Heart left ventricle (tissue), 16 donors: Measurements from ENCODE around the gene CFAP45. TPM values are rescaled to one million over a fixed set of nuclear protein-coding genes. Genes with fewer than 3 reads are reported as not detected.

Source experiments
- ATAC-seq, 4 donors: fragments of 200-7000 bp; cut with Tn5 transposase; one replicate each; pipeline ENCODE4 v1.9.1; 2020 to 2022; ENCODE audit warnings: moderate library complexity in 4 of 4, mild to moderate bottlenecking in 3 of 4, moderate number of reproducible peaks in 1 of 4
- DNase-seq, 5 donors: peaks; one replicate each; pipeline ENCODE4 v3.0.0-alpha.2; 2020
- H3K27ac ChIP-seq, 12 donors: fragments of 200-600 bp; sonication (generic) in 4 of 12; one replicate each; pipeline versions ENCODE4 v1.5.0 to v1.8.0; 2016 to 2022; ENCODE audit warnings: mild to moderate bottlenecking in 2 of 12
- H3K27me3 ChIP-seq, 9 donors: fragments of 200-600 bp; sonication (generic) in 2 of 9; one replicate each; pipeline versions ENCODE4 v1.5.1 to v1.8.0; 2016 to 2022; ENCODE audit warnings: mild to moderate bottlenecking in 3 of 9
- H3K36me3 ChIP-seq, 9 donors: fragments of 200-600 bp; sonication (generic) in 2 of 9; one replicate each; pipeline versions ENCODE4 v1.5.0 to v1.8.0; 2018 to 2022; ENCODE audit warnings: mild to moderate bottlenecking in 2 of 9
- H3K4me1 ChIP-seq, 12 donors: fragments of 200-600 bp; sonication (generic) in 4 of 12; one replicate each; pipeline versions ENCODE4 v1.5.0 to v1.8.0; 2016 to 2022; ENCODE audit warnings: mild to moderate bottlenecking in 3 of 12
- H3K4me3 ChIP-seq, 12 donors: fragments of 200-600 bp; sonication (generic) in 4 of 12; one replicate each; pipeline versions ENCODE4 v1.5.0 to v1.8.0; 2017 to 2022; ENCODE audit warnings: mild to moderate bottlenecking in 9 of 12, moderate library complexity in 4 of 12
- H3K9me3 ChIP-seq, 12 donors: fragments of 200-600 bp; sonication (generic) in 4 of 12; one replicate each; pipeline versions ENCODE4 v1.5.0 to v1.8.0; 2016 to 2022; ENCODE audit warnings: mild to moderate bottlenecking in 1 of 12
- CTCF ChIP-seq, 12 donors: fragments of 200-600 bp; sonication (generic) in 4 of 12; IDR thresholded peaks; one replicate each; pipeline versions ENCODE4 v1.5.0 to v1.8.0; 2018 to 2022; ENCODE audit warnings: antibody characterized with exemption in 12 of 12, mild to moderate bottlenecking in 5 of 12
- POLR2A ChIP-seq, 2 donors: fragments of 450-650 bp; IDR thresholded peaks; one replicate each; pipeline ENCODE4 v1.6.1; 2017; ENCODE audit warnings: antibody characterized with exemption in 2 of 2, mild to moderate bottlenecking in 2 of 2, moderate library complexity in 2 of 2
- WGBS, 4 donors: extraction: QIAGEN DNeasy Blood & Tissue Kit in 2 of 4; methylation state at CpG; one replicate each; pipeline versions ENCODE4 v1.1.5 to v1.1.7; 2013 to 2018; 5-methylcytosine and 5-hydroxymethylcytosine counted together
- intact Hi-C, 10 donors: fragments of 100-400 bp; cut with DNase I; formaldehyde crosslinking; loops; one replicate each; pipeline versions ENCODE4 v1.11.1 to v1.14.2; 2022
- polyA plus RNA-seq, 2 donors: library from polyadenylated mRNA; stranded (reverse); fragments of 200-250 nt; gene quantifications; one replicate each; pipeline ENCODE4 v1.2.3, GENCODE V29; 2013
- total RNA-seq, 9 donors: library from RNA; depleted of rRNA in 2 of 9; stranded (reverse); fragments of >200 nt in 2 of 9; fragmentation: NEBNext Ultra II Directional in 3 of 9; extraction: Animal tissue kit (Norgen Biotek cat#: 25700) in 3 of 9; gene quantifications; one replicate each; pipeline versions ENCODE4 v1.1.0 to v1.2.4, GENCODE V29; 2016 to 2023
- donor health status: ischemic (EF 13 %, LVEDD 7.1; RV severe dilation, severe dysfunction).
- donor health status: healthy with polysubstance abuse.
- donor health status: DM: no; HTN: yes; CAD: no.
- donor health status: DM: no; HTN: no; CAD: no.
- donor health status: ischemic (EF 25% LVEDD 6.9; RV normal size, moderate dysfunction).
- donor health status: ischemic (EF 25% LVEDD 5.7; RV mildly dilated, moderate dysfunction).
- donor health status: healthy.
- donor health status: DM: yes; HTN: yes; CAD: no.
- donor health status: ischemic (EF 35%, LVEDD 5.7; RV mildly dilated, moderate dysfunction).
- donor health status: nonischemic (EF 11% LVEDD 7.7; RV severe dilation, severe dysfunction).
- donor health status: DM: yes; HTN: yes; CAD: no.
- donor health status: PGD.
- donor health status: ischemic (EF 29% LVEDD 5.4; RV normal size, mild dysfunction).
- donor health status: nonischemic (EF 23%, LVEDD 6.1; RV moderate dilation, normal function).

The CFAP45 gene
- total and polyA plus RNA-seq, 11 donors = 0.29 to 1.8 (median 0.62) TPM; not detected in 2

GRCh38 chr1:159920651-159921050 lies 20.7 kb upstream of the CFAP45 start:
- Histone ChIP-seq H3K36me3 (peaks cover 0 to 56% (median 43%) of the 10 kb centered on the region in 9 donors), H3K27ac (peak overlapping the region in 6 of 12 donors; percentile 1 to 98 (median 96)), H3K4me3 (peak overlapping the region in 1 of 12 donors; percentile 88), H3K4me1 (peaks cover 8 to 76% (median 60%) of the 10 kb centered on the region in 12 donors), H3K9me3 (no peaks in the 10 kb centered on the region), H3K27me3 (no peaks in the 10 kb centered on the region)
- no peak for DNase-seq
- no peak for ATAC-seq
- no peak for TF ChIP-seq CTCF (IDR thresholded peaks at IDR 0.05)
- intact Hi-C loops = loop anchor here in 4 of 10 donors (10.0 kb wide), 2 partner anchors 66 to 906 kb away; no protein-coding TSS in a partner anchor
- WGBS, 4 donors = 69 to 79% (median 74%) methylated on average over 1 of the region's 1 CpG

GRCh38 chr1:159920202-159920601 lies 20.2 kb upstream of the CFAP45 start:
- Histone ChIP-seq H3K4me1 (peaks cover 8 to 77% (median 59%) of the 10 kb centered on the region in 12 donors), H3K9me3 (no peaks in the 10 kb centered on the region), H3K27me3 (no peaks in the 10 kb centered on the region), H3K27ac (peak overlapping the region in 5 of 12 donors; percentile 1 to 95 (median 16)), H3K36me3 (peaks cover 0 to 56% (median 43%) of the 10 kb centered on the region in 9 donors), H3K4me3 (no peak overlapping the region)
- DNase-seq (peak in 1 of 5 donors; percentile 27), ATAC-seq (no peak)
- no peak for TF ChIP-seq CTCF (IDR thresholded peaks at IDR 0.05)
- intact Hi-C loops = loop anchor here in 4 of 10 donors (10.0 kb wide), 2 partner anchors 65 to 905 kb away; no protein-coding TSS in a partner anchor
- WGBS, 4 donors = 64 to 80% (median 76%) methylated on average over 8 to 10 of the region's 10 CpGs

GRCh38 chr1:159919236-159919865 lies 19.4 kb upstream of the CFAP45 start:
- H3K4me1 ChIP-seq = peaks cover 8 to 77% (median 59%) of the 10 kb centered on the region in 12 donors
- H3K36me3 ChIP-seq = peaks cover 0 to 56% (median 43%) of the 10 kb centered on the region in 9 donors
- peak in 1 of 5 donors; percentile 16 for DNase-seq
- H3K4me3 ChIP-seq = no peak overlapping the region
- no peaks in the 10 kb centered on the region for H3K9me3 ChIP-seq
- WGBS, 4 donors = 89 to 97% (median 93%) methylated on average over 9 to 10 of the region's 10 CpGs
- TF ChIP-seq CTCF (IDR thresholded peaks at IDR 0.05) = no peak
- no peak for TF ChIP-seq POLR2A (IDR thresholded peaks at IDR 0.05)
- H3K27ac ChIP-seq = peak overlapping the region in 3 of 12 donors; percentile 5 to 34 (median 13)
- no peaks in the 10 kb centered on the region for H3K27me3 ChIP-seq
- intact Hi-C loops = no loop called here
- ATAC-seq = no peak

GRCh38 chr1:159918352-159919200 lies 18.6 kb upstream of the CFAP45 start:
- H3K36me3 ChIP-seq = peaks cover 0 to 56% (median 43%) of the 10 kb centered on the region in 9 donors
- 88 to 95% (median 91%) methylated on average over 13 of the region's 13 CpGs for WGBS, 4 donors
- ATAC-seq = no peak
- no peaks in the 10 kb centered on the region for H3K27me3 ChIP-seq
- peak overlapping the region in 5 of 12 donors; percentile 2 to 18 (median 13) for H3K27ac ChIP-seq
- H3K4me1 ChIP-seq = peaks cover 8 to 80% (median 56%) of the 10 kb centered on the region in 12 donors
- intact Hi-C loops = no loop called here
- TF ChIP-seq CTCF (IDR thresholded peaks at IDR 0.05) (no peak), POLR2A (IDR thresholded peaks at IDR 0.05) (no peak)
- H3K9me3 ChIP-seq = no peaks in the 10 kb centered on the region
- no peak for DNase-seq
- no peak overlapping the region for H3K4me3 ChIP-seq
